Uterus (tissue), 4 donors: ENCODE measurements around the gene EIF4B. TPM values are rescaled to one million over a fixed set of nuclear protein-coding genes. Genes with fewer than 3 reads are reported as not detected.
"Not testable (repeated sequence)": the region's sequence is repeated elsewhere in the genome, so short reads cannot be mapped to it uniquely, and the experiment has no call there.

Experiments
- DNase-seq, 2 donors: peaks; one replicate each; pipeline ENCODE4 v3.0.0-alpha.2; 2019 to 2020
- H3K27ac ChIP-seq, 2 donors: fragments of 200-600 bp; sonication (generic); 1 replicate in 1 of 2; 2 replicates in 1 of 2; pipeline ENCODE4 v1.5.1; 2016 to 2018
- H3K27me3 ChIP-seq, 2 donors: fragments of 200-600 bp; sonication (generic); one replicate each; pipeline ENCODE4 v1.5.1; 2018 to 2019; ENCODE audit warnings: control low read depth in 1 of 2
- H3K36me3 ChIP-seq, 2 donors: fragments of 200-600 bp; sonication (generic); one replicate each; pipeline ENCODE4 v1.5.1; 2019; ENCODE audit warnings: control low read depth in 1 of 2
- H3K4me1 ChIP-seq, 2 donors: fragments of 200-600 bp; sonication (generic); one replicate each; pipeline ENCODE4 v1.5.1; 2018 to 2019; ENCODE audit warnings: control low read depth in 1 of 2
- H3K4me3 ChIP-seq, 2 donors: fragments of 200-600 bp; sonication (generic); 1 replicate in 1 of 2; 2 replicates in 1 of 2; pipeline ENCODE4 v1.5.1; 2018 to 2019; ENCODE audit warnings: mild to moderate bottlenecking in 1 of 2
- H3K9me3 ChIP-seq, 2 donors: fragments of 200-600 bp; sonication (generic); one replicate each; pipeline ENCODE4 v1.5.1; 2019; ENCODE audit warnings: control low read depth in 1 of 2
- CTCF ChIP-seq, 4 experiments: fragments of 200-600 bp in 2 of 4; fragments of 450-650 bp in 2 of 4; sonication (generic) in 2 of 4; IDR thresholded peaks; one replicate each; pipeline ENCODE4 v1.5.1; 2016 to 2019; ENCODE audit warnings: antibody characterized with exemption in 4 of 4, mild to moderate bottlenecking in 2 of 4, moderate library complexity in 1 of 4
- POLR2A ChIP-seq, 2 donors: fragments of 450-650 bp; IDR thresholded peaks; one replicate each; pipeline ENCODE4 v1.6.1; 2016; ENCODE audit warnings: antibody characterized with exemption in 2 of 2, mild to moderate bottlenecking in 1 of 2, moderate library complexity in 1 of 2
- intact Hi-C: fragments of 100-400 bp; cut with DNase I; formaldehyde crosslinking; loops from one replicate; pipeline ENCODE4 v1.15.1; 2023; ENCODE audit warnings: low total_unique reads
- total RNA-seq, 4 donors: library from RNA; depleted of rRNA in 3 of 4; stranded (reverse); fragments of >200 nt in 3 of 4; gene quantifications; one replicate each; pipeline versions ENCODE4 v1.1.0 to v1.2.4, GENCODE V29; 2014 to 2023
- donor health status: DM: yes; HTN: yes; CAD: no.

Gene EIF4B
- total RNA-seq, 4 donors from 2014 or later = 388 to 1,076 (median 585) TPM

- H3K4me3 ChIP-seq = no peak overlapping the region
- no peak overlapping the region for H3K27ac ChIP-seq
- no peaks in the 10 kb centered on the region for H3K36me3 ChIP-seq
- no peak for TF ChIP-seq CTCF (IDR thresholded peaks at IDR 0.05)
- TF ChIP-seq POLR2A (IDR thresholded peaks at IDR 0.05) = no peak
- H3K9me3 ChIP-seq = no peaks in the 10 kb centered on the region
- no peak for DNase-seq
- intact Hi-C loops = no loop called here
- no peaks in the 10 kb centered on the region for H3K27me3 ChIP-seq
- peaks cover 9 to 15% of the 10 kb centered on the region in 2 donors for H3K4me1 ChIP-seq
Observed at GRCh38 chr12:53010955-53011354, 4.7 kb downstream of the EIF4B start.

- Histone ChIP-seq H3K4me1 (peaks cover 9 to 15% of the 10 kb centered on the region in 2 donors), H3K36me3 (no peaks in the 10 kb centered on the region), H3K9me3 (no peaks in the 10 kb centered on the region), H3K27me3 (no peaks in the 10 kb centered on the region), H3K27ac (no peak overlapping the region), H3K4me3 (no peak overlapping the region)
- TF ChIP-seq CTCF (IDR thresholded peaks at IDR 0.05) (no peak), POLR2A (IDR thresholded peaks at IDR 0.05) (no peak)
- DNase-seq = no peak
- intact Hi-C loops = no loop called here
Observed at GRCh38 chr12:53011889-53012288, 5.6 kb downstream of the EIF4B start.

GRCh38 chr12:53012928-53013327 lies 6.7 kb downstream of the EIF4B start:
- intact Hi-C loops = no loop called here
- H3K4me1 ChIP-seq = peaks cover 9 to 12% of the 10 kb centered on the region in 2 donors
- no peak overlapping the region for H3K4me3 ChIP-seq
- no peak for DNase-seq
- no peaks in the 10 kb centered on the region for H3K27me3 ChIP-seq
- no peaks in the 10 kb centered on the region for H3K36me3 ChIP-seq
- TF ChIP-seq CTCF (IDR thresholded peaks at IDR 0.05) = no peak
- TF ChIP-seq POLR2A (IDR thresholded peaks at IDR 0.05) = no peak
- H3K9me3 ChIP-seq = no peaks in the 10 kb centered on the region
- no peak overlapping the region for H3K27ac ChIP-seq

GRCh38 chr12:53014709-53015108 lies 8.5 kb downstream of the EIF4B start:
- TF ChIP-seq POLR2A (IDR thresholded peaks at IDR 0.05) (no peak), CTCF (IDR thresholded peaks at IDR 0.05) (no peak)
- Histone ChIP-seq H3K36me3 (peaks cover 0 to 2% of the 10 kb centered on the region in 2 donors), H3K27me3 (no peaks in the 10 kb centered on the region), H3K9me3 (no peaks in the 10 kb centered on the region), H3K4me1 (no peaks in the 10 kb centered on the region), H3K4me3 (no peak overlapping the region), H3K27ac (no peak overlapping the region)
- no peak for DNase-seq
- intact Hi-C loops = no loop called here

GRCh38 chr12:53025250-53025649 lies 19.0 kb downstream of the EIF4B start:
- no peaks in the 10 kb centered on the region for H3K27me3 ChIP-seq
- intact Hi-C loops = no loop called here
- no peak for TF ChIP-seq CTCF (IDR thresholded peaks at IDR 0.05)
- TF ChIP-seq POLR2A (IDR thresholded peaks at IDR 0.05) = no peak

GRCh38 chr12:53027014-53027413 lies 20.8 kb downstream of the EIF4B start:
- DNase-seq, H3K4me3 ChIP-seq, intact Hi-C loops, H3K27me3 ChIP-seq, H3K36me3 ChIP-seq, H3K9me3 ChIP-seq, H3K4me1 ChIP-seq, H3K27ac ChIP-seq: not testable (repeated sequence)

More at GRCh38 chr12:53025250-53025649, 19.0 kb downstream of the EIF4B start:
- Histone ChIP-seq H3K9me3 (no peaks in the 10 kb centered on the region), H3K4me1 (no peaks in the 10 kb centered on the region), H3K4me3 (no peak overlapping the region), H3K27ac (no peak overlapping the region), H3K36me3 (no peaks in the 10 kb centered on the region)
- DNase-seq = no peak
